ENCODE measurements around the gene MLPH. TPM values are rescaled to one million over a fixed set of nuclear protein-coding genes. Genes with fewer than 3 reads are reported as not detected.

The MLPH gene
- polyA plus RNA-seq, 1 of the 3 experiments (the other 2 are of a cell fraction) = 93.6 TPM

DNA sequence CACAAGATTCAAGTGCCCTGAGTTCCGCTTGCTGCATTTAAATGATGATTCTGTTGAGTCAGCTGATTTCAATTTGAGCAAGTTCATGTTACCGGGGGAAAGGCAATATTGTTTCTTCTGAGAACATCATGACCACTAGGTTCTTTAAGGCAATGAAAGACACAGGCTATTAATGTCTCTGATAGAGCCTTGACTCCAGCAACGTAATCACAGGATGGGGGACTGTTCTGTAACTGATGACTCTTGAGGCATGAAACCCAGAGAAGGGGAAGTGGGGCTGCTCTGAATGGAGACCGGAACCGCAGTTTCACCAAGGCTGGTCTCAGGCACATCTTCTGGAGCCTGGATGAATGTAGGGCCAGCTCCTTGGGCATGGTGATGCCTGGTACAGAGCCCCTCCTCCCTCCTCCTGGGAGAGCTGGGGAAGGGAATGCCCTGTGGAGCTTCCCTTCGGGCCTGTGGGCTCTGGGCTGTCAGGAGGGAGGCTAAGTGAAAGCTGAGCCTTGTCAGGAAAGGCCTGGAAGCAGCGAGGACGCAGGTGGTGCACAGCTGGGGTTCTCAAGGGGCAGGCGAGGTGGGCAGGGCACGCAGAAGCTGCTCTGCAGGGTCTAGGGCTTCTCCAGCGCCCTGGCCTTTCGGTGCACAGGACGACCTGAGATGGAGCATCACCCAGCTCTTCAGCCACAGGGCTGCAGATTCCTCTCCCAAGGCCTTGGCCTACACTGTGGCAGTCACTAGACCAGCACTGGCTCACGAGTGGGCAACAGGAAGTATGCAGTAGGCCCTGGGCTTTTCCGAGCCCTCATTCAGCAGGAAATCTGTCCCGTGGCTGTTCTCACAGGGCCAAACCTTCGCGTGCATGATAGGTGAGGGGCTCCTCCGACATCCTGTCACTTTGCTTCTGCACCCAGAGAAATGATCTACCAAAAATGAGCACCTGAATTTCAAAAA, 42.7 kb downstream of the MLPH start:
- Histone ChIP-seq H4K20me1 (ENCODE audit: insufficient read depth) (no peaks in the 10 kb centered on the region), H2AFZ (ENCODE audit: low read depth) (no peak overlapping the region), H3K4me3 (ENCODE audit: low read depth in 2 of 2, low read length in 1 of 2) (no peak overlapping the region), H3K79me2 (ENCODE audit: insufficient read depth) (peaks cover 7% of the 10 kb centered on the region; the same call in 1 of the 2 replicates), H3K9me3 (no peaks in the 10 kb centered on the region), H3K27ac (ENCODE audit: low read depth in 2 of 2, low read length in 1 of 2) (no peak overlapping the region), H3K9ac (no peak overlapping the region), H3K9me2 (no peaks in the 10 kb centered on the region), H3K4me2 (no peak overlapping the region), H3F3A (replicated peaks; ENCODE audit: insufficient read depth) (peaks cover 4% of the 10 kb centered on the region), H3K27me3 (ENCODE audit: insufficient read depth) (no peaks in the 10 kb centered on the region), H3K4me1 (ENCODE audit: control insufficient read depth in 1 of 2, insufficient read depth in 2 of 2, low read depth in 1 of 2, low read length in 1 of 2) (peaks cover 0 to 8% of the 10 kb centered on the region in 2 experiments; a peak in 1 of 4 replicates), H3K36me3 (replicated peaks in 1 of 2; ENCODE audit: control insufficient read depth in 1 of 2, insufficient read depth in 2 of 2, low read length in 1 of 2) (peaks cover 15 to 89% of the 10 kb centered on the region in 2 experiments)
- ChIA-PET CTCF (interaction anchor here (0.8 to 2.2 kb wide), 4 partner anchors 16 to 42 kb away, joined by 3 to 12 read pairs (median 4); no protein-coding TSS in a partner anchor), POLR2A (interaction anchor here (1.1 kb wide), 1 partner anchor 9 kb away, joined by 3 read pairs; no protein-coding TSS in a partner anchor)
- no peak for DNase-seq
- TF ChIP-seq GATA2 (CRISPR knock-in tag; IDR thresholded peaks at IDR 0.05) = no peak
- TF ChIP-seq TEAD4 (IDR thresholded peaks at IDR 0.05; ENCODE audit: borderline replicate concordance, insufficient read depth) = no peak
- TF ChIP-seq MXI1 (IDR thresholded peaks at IDR 0.05; ENCODE audit: low read depth, low read length) = no peak
- TF ChIP-seq FOSL2 (IDR thresholded peaks at IDR 0.05; ENCODE audit: borderline replicate concordance, low read depth) = no peak
- TF ChIP-seq, protein P1, sequence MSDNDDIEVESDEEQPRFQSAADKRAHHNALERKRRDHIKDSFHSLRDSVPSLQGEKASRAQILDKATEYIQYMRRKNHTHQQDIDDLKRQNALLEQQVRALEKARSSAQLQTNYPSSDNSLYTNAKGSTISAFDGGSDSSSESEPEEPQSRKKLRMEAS (IDR thresholded peaks at IDR 0.05; ENCODE audit: low read depth) = no peak
- TF ChIP-seq, protein P2, sequence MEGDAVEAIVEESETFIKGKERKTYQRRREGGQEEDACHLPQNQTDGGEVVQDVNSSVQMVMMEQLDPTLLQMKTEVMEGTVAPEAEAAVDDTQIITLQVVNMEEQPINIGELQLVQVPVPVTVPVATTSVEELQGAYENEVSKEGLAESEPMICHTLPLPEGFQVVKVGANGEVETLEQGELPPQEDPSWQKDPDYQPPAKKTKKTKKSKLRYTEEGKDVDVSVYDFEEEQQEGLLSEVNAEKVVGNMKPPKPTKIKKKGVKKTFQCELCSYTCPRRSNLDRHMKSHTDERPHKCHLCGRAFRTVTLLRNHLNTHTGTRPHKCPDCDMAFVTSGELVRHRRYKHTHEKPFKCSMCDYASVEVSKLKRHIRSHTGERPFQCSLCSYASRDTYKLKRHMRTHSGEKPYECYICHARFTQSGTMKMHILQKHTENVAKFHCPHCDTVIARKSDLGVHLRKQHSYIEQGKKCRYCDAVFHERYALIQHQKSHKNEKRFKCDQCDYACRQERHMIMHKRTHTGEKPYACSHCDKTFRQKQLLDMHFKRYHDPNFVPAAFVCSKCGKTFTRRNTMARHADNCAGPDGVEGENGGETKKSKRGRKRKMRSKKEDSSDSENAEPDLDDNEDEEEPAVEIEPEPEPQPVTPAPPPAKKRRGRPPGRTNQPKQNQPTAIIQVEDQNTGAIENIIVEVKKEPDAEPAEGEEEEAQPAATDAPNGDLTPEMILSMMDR (IDR thresholded peaks at IDR 0.05) = no peak
- no peak for TF ChIP-seq RCOR1 (IDR thresholded peaks at IDR 0.05; ENCODE audit: low read length)
- TF ChIP-seq SMC3 (IDR thresholded peaks at IDR 0.05; ENCODE audit: low read depth, low read length) = no peak
- TF ChIP-seq MEF2A (IDR thresholded peaks at IDR 0.05; ENCODE audit: borderline replicate concordance, low read depth) = no peak
- no peak for TF ChIP-seq POLR2AphosphoS5 (IDR thresholded peaks at IDR 0.05; ENCODE audit: low read depth, low read length)
- no peak for TF ChIP-seq TAF1 (IDR thresholded peaks at IDR 0.05; ENCODE audit: borderline replicate concordance, low read depth, low read length)
- TF ChIP-seq YY1 (IDR thresholded peaks at IDR 0.05; ENCODE audit: low read depth) = no peak
- no peak for TF ChIP-seq FOXJ3 (CRISPR knock-in tag; IDR thresholded peaks at IDR 0.05)
- no peak for TF ChIP-seq RAD21 (IDR thresholded peaks at IDR 0.05; ENCODE audit: low read length)
- 86% methylated on average over 14 of the region's 19 CpGs for WGBS (ENCODE audit: low lambda C conversion rate)
